ENCODE measurements around the gene SRSF8. TPM values are rescaled to one million over a fixed set of nuclear protein-coding genes. Genes with fewer than 3 reads are reported as not detected.

Gene SRSF8
- total RNA-seq, 1 donor from 2014 or later = 46.8 TPM

- CTCF ChIA-PET = no interaction called here
Measured at GRCh38 chr11:95059046-95059445, 7.7 kb upstream of the SRSF8 start.

GRCh38 chr11:95065336-95065735 lies 1.4 kb upstream of the SRSF8 start:
- no peak for TF ChIP-seq CTCF (IDR thresholded peaks at IDR 0.05)
- Mint-ChIP-seq H3K36me3 (ENCODE audit: low read depth) (peaks cover 11% of the 10 kb centered on the region), H3K27ac (no peak overlapping the region), H3K4me3 (no peak overlapping the region), H3K27me3 (no peaks in the 10 kb centered on the region), H3K4me1 (peaks cover 20% of the 10 kb centered on the region), H3K9me3 (no peaks in the 10 kb centered on the region)
- intact Hi-C loops (cut with micrococcal nuclease) = loop anchor here (5.0 to 10.0 kb wide), 4 partner anchors 42 to 1327 kb away; partner anchors contain the start of genes JRKL and MTMR2
- ATAC-seq (ENCODE audit: low read depth) (no peak), DNase-seq (no peak)
- POLR2A ChIA-PET = interaction anchor here (1.4 kb wide), 1 partner anchor 24 kb away, joined by 4 read pairs; the partner anchor contains the start of gene ENDOD1
- CTCF ChIA-PET = no interaction called here

More at GRCh38 chr11:95059046-95059445, 7.7 kb upstream of the SRSF8 start:
- TF ChIP-seq CTCF (IDR thresholded peaks at IDR 0.05) = no peak
- H3K27me3 Mint-ChIP-seq = no peaks in the 10 kb centered on the region
- POLR2A ChIA-PET = no interaction called here
- no peak for DNase-seq
- no peak overlapping the region for H3K27ac Mint-ChIP-seq
- H3K36me3 Mint-ChIP-seq (ENCODE audit: low read depth) = no peaks in the 10 kb centered on the region
- intact Hi-C loops (cut with micrococcal nuclease) = no loop called here
- no peaks in the 10 kb centered on the region for H3K9me3 Mint-ChIP-seq
- peaks cover 11% of the 10 kb centered on the region for H3K4me1 Mint-ChIP-seq
- no peak overlapping the region for H3K4me3 Mint-ChIP-seq
- no peak for ATAC-seq (ENCODE audit: low read depth)

GRCh38 chr11:95067039-95067840 lies 521 bp downstream of the SRSF8 start:
- ChIA-PET POLR2A (interaction anchor here (0.6 to 4.9 kb wide), 31 partner anchors 9 to 1326 kb away, joined by 3 to 89 read pairs (median 6); partner anchors contain the start of genes C11orf54, CEP57, CWC15 and ENDOD1), CTCF (interaction anchor here (0.7 to 9.4 kb wide), 9 partner anchors 9 to 772 kb away, joined by 3 to 138 read pairs (median 6); partner anchors contain the start of genes CWC15, ENDOD1 and KDM4D)
- TF ChIP-seq CTCF (IDR thresholded peaks at IDR 0.05) = no peak
- ATAC-seq (ENCODE audit: low read depth) = peak; percentile 71
- H3K4me3 Mint-ChIP-seq = peak overlapping the region; percentile 93
- DNase-seq = peak; percentile 76
- peaks cover 22% of the 10 kb centered on the region for H3K36me3 Mint-ChIP-seq (ENCODE audit: low read depth)
- H3K27me3 Mint-ChIP-seq = no peaks in the 10 kb centered on the region
- intact Hi-C loops (cut with micrococcal nuclease) = loop anchor here (1.0 to 10.0 kb wide), 8 partner anchors 40 to 1325 kb away; partner anchors contain the start of genes CWC15, FUT4, JRKL and KDM4D
- H3K4me1 Mint-ChIP-seq = peaks cover 29% of the 10 kb centered on the region
- H3K27ac Mint-ChIP-seq = peak overlapping the region; percentile 99
- no peaks in the 10 kb centered on the region for H3K9me3 Mint-ChIP-seq

- intact Hi-C loops (cut with micrococcal nuclease) = loop anchor here (1.0 to 10.0 kb wide), 11 partner anchors 39 to 1324 kb away; partner anchors contain the start of genes CWC15, FAM76B, FUT4 and JRKL
- Mint-ChIP-seq H3K27ac (peak overlapping the region; percentile 99), H3K36me3 (ENCODE audit: low read depth) (peaks cover 22% of the 10 kb centered on the region), H3K4me3 (peak overlapping the region; percentile 93), H3K9me3 (no peaks in the 10 kb centered on the region), H3K27me3 (no peaks in the 10 kb centered on the region), H3K4me1 (peaks cover 31% of the 10 kb centered on the region)
- no peak for DNase-seq
- ATAC-seq (ENCODE audit: low read depth) = no peak
- ChIA-PET CTCF (interaction anchor here (0.7 to 9.4 kb wide), 8 partner anchors 9 to 772 kb away, joined by 3 to 138 read pairs (median 8); partner anchors contain the start of gene ENDOD1), POLR2A (interaction anchor here (0.6 to 4.9 kb wide), 30 partner anchors 9 to 1326 kb away, joined by 3 to 89 read pairs (median 6); partner anchors contain the start of genes C11orf54, CEP57, CWC15 and ENDOD1)
- no peak for TF ChIP-seq CTCF (IDR thresholded peaks at IDR 0.05)
Measured at GRCh38 chr11:95067841-95068219, 1.1 kb downstream of the SRSF8 start.

All from activated B cell treated with CpG ODN at 0.5 μM for 24 hours (primary cell).